ENCODE data around the gene CAB39.
A peak's percentile ranks its signal among the peaks of the same experiment; 100 is the strongest.

CAB39 gene

GRCh38 chr2:230758566-230759480 lies 46.2 kb downstream of the CAB39 start:
- no peak for DNase-seq

GRCh38 chr2:230759481-230760167 lies 47.0 kb downstream of the CAB39 start:
- no peak for DNase-seq

- DNase-seq: no peak
Observed at GRCh38 chr2:230761704-230762103, 49.1 kb downstream of the CAB39 start.

- peak; percentile 36 for DNase-seq
Observed at GRCh38 chr2:230762317-230762896, 49.8 kb downstream of the CAB39 start.

GRCh38 chr2:230764346-230764745 lies 51.7 kb downstream of the CAB39 start:
- no peak for DNase-seq

- no peak for DNase-seq
Observed at GRCh38 chr2:230765611-230766300, 53.1 kb downstream of the CAB39 start.

- DNase-seq: no peak
Observed at GRCh38 chr2:230767862-230768388, 55.3 kb downstream of the CAB39 start.

- no peak for DNase-seq
Observed at GRCh38 chr2:230770804-230771203, 58.2 kb downstream of the CAB39 start.

- DNase-seq: no peak
Observed at GRCh38 chr2:230772156-230772555, 59.5 kb downstream of the CAB39 start.

GRCh38 chr2:230773039-230773773 lies 60.6 kb downstream of the CAB39 start:
- DNase-seq: no peak

GRCh38 chr2:230774348-230774951 lies 61.8 kb downstream of the CAB39 start:
- DNase-seq: no peak

- DNase-seq: no peak
Observed at GRCh38 chr2:230775737-230776136, 63.1 kb downstream of the CAB39 start.

GRCh38 chr2:230777721-230778120 lies 65.1 kb downstream of the CAB39 start:
- DNase-seq: no peak

- no peak for DNase-seq
Observed at GRCh38 chr2:230778350-230779063, 65.9 kb downstream of the CAB39 start.

- DNase-seq: no peak
Observed at GRCh38 chr2:230779126-230779525, 66.5 kb downstream of the CAB39 start.

- no peak for DNase-seq
Observed at GRCh38 chr2:230779607-230780006, 67.0 kb downstream of the CAB39 start.

GRCh38 chr2:230781130-230781797 lies 68.6 kb downstream of the CAB39 start:
- peak; percentile 26 for DNase-seq

- DNase-seq: no peak
Observed at GRCh38 chr2:230783101-230783500, 70.5 kb downstream of the CAB39 start.

- no peak for DNase-seq
Observed at GRCh38 chr2:230784795-230785194, 72.2 kb downstream of the CAB39 start.

- no peak for DNase-seq
Observed at GRCh38 chr2:230785346-230785745, 72.7 kb downstream of the CAB39 start.
